Activated T-cell treated with anti-CD3 and anti-CD28 coated beads, Interleukin-2, amount 50 U/mL, for 48 hours (primary cell): Measurements from ENCODE around the gene SSTR1.
"Not testable (repeated sequence)": the region's sequence is repeated elsewhere in the genome, so short reads cannot be mapped to it uniquely, and the experiment has no call there.

ENCODE experiments used
- DNase-seq, 2 experiments: peaks; one replicate each; pipeline ENCODE4 v3.0.0-alpha.2; 2020

Gene SSTR1

GRCh38 chr14:38207736-38208617 is at the start of gene SSTR1:
Gene SSTR1, plus strand, starts transcription at chr14:38207904. Its CDS starts 1,486 bp downstream, at chr14:38209390.
- DNase-seq = peak in 1 of 2 experiments; percentile 18

- no peak for DNase-seq
These were observed 49.2 kb upstream of the SSTR1 start for GRCh38 chr14:38158468-38158867.

GRCh38 chr14:38168416-38168815 is 39.3 kb upstream of the SSTR1 start:
- DNase-seq = no peak

- no peak for DNase-seq
These were observed 36.5 kb upstream of the SSTR1 start for GRCh38 chr14:38171197-38171596.

- no peak for DNase-seq
These were observed 33.0 kb upstream of the SSTR1 start for GRCh38 chr14:38174711-38175110.

GRCh38 chr14:38175658-38176057 is 32.0 kb upstream of the SSTR1 start:
- no peak for DNase-seq

GRCh38 chr14:38176379-38176778 is 31.3 kb upstream of the SSTR1 start:
- DNase-seq = no peak

GRCh38 chr14:38184132-38184531 is 23.6 kb upstream of the SSTR1 start:
- DNase-seq = no peak

GRCh38 chr14:38185671-38186070 is 22.0 kb upstream of the SSTR1 start:
- no peak for DNase-seq

- no peak for DNase-seq
These were observed 21.5 kb upstream of the SSTR1 start for GRCh38 chr14:38186216-38186615.

- DNase-seq = no peak
These were observed 20.2 kb upstream of the SSTR1 start for GRCh38 chr14:38187528-38187927.

- no peak for DNase-seq
These were observed 17.6 kb upstream of the SSTR1 start for GRCh38 chr14:38189930-38190726.

GRCh38 chr14:38190846-38191245 is 16.9 kb upstream of the SSTR1 start:
- DNase-seq = not testable (repeated sequence)

GRCh38 chr14:38191491-38191890 is 16.2 kb upstream of the SSTR1 start:
- not testable (repeated sequence) for DNase-seq

GRCh38 chr14:38197001-38197783 is 10.5 kb upstream of the SSTR1 start:
- DNase-seq = no peak

- DNase-seq = no peak
These were observed 9.8 kb upstream of the SSTR1 start for GRCh38 chr14:38197784-38198335.

GRCh38 chr14:38198425-38198824 is 9.3 kb upstream of the SSTR1 start:
- no peak for DNase-seq

- DNase-seq = no peak
These were observed 8.6 kb upstream of the SSTR1 start for GRCh38 chr14:38199076-38199475.

GRCh38 chr14:38199739-38200138 is 8.0 kb upstream of the SSTR1 start:
- no peak for DNase-seq

- no peak for DNase-seq
These were observed 6.4 kb upstream of the SSTR1 start for GRCh38 chr14:38201137-38201828.

GRCh38 chr14:38202444-38203191 is 5.1 kb upstream of the SSTR1 start:
- no peak for DNase-seq
